ENCODE data around the gene ATF6.

DNA sequence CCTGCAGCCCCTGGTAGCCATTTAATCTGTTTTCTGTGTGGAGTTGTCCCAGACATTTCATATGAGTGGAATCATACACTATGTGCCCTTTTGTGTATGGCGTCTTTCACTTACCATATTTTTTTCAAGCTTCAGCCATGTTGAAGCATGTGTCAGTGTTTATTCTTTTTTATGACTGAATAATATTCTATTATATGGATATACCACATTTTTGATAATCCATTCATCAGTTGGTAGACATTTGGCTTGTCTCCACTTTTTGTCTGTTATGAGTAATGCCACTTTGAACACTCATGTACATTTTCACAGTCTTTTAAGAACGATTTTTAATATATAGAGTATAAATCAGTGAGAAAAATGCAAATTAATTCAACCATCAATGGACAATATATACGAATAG lies 44.7 kb downstream of the ATF6 start:
- no peak for TF ChIP-seq POLR2A (IDR thresholded peaks at IDR 0.05)
- TF ChIP-seq, protein P1, sequence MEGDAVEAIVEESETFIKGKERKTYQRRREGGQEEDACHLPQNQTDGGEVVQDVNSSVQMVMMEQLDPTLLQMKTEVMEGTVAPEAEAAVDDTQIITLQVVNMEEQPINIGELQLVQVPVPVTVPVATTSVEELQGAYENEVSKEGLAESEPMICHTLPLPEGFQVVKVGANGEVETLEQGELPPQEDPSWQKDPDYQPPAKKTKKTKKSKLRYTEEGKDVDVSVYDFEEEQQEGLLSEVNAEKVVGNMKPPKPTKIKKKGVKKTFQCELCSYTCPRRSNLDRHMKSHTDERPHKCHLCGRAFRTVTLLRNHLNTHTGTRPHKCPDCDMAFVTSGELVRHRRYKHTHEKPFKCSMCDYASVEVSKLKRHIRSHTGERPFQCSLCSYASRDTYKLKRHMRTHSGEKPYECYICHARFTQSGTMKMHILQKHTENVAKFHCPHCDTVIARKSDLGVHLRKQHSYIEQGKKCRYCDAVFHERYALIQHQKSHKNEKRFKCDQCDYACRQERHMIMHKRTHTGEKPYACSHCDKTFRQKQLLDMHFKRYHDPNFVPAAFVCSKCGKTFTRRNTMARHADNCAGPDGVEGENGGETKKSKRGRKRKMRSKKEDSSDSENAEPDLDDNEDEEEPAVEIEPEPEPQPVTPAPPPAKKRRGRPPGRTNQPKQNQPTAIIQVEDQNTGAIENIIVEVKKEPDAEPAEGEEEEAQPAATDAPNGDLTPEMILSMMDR (IDR thresholded peaks at IDR 0.05), result no peak

All from testis (tissue), 2 donors.